GM18868 (cell line): ENCODE data around the gene NDP.

Experiments used
- ATAC-seq: cut with Tn5 transposase; IDR thresholded peaks from one replicate; pipeline ENCODE4 v1.9.1; 2021; ENCODE audit warnings: mild to moderate bottlenecking, moderate library complexity; ENCODE audit not compliant: unreplicated experiment

Gene NDP

GRCh38 chrX:43973249-43974099, at the start of gene NDP:
Gene NDP (minus strand): TSS chrX:43973390. CDS start chrX:43958645, 14,745 bp downstream.
- ATAC-seq, result no peak

GRCh38 chrX:44022964-44023363, 49.8 kb upstream of the NDP start:
- ATAC-seq, result no peak

- ATAC-seq, result no peak
These were observed 47.5 kb upstream of the NDP start for GRCh38 chrX:44020693-44021092.

- no peak for ATAC-seq
These were observed 46.7 kb upstream of the NDP start for GRCh38 chrX:44019911-44020310.

- no peak for ATAC-seq
These were observed 44.5 kb upstream of the NDP start for GRCh38 chrX:44017676-44018075.

- no peak for ATAC-seq
These were observed 43.7 kb upstream of the NDP start for GRCh38 chrX:44016906-44017305.

- ATAC-seq, result no peak
These were observed 39.4 kb upstream of the NDP start for GRCh38 chrX:44012484-44013096.

- ATAC-seq, result no peak
These were observed 38.3 kb upstream of the NDP start for GRCh38 chrX:44011506-44011905.

GRCh38 chrX:44010626-44011025, 37.4 kb upstream of the NDP start:
- no peak for ATAC-seq

- ATAC-seq, result no peak
These were observed 32.9 kb upstream of the NDP start for GRCh38 chrX:44006081-44006480.

- no peak for ATAC-seq
These were observed 30.8 kb upstream of the NDP start for GRCh38 chrX:44003975-44004374.

GRCh38 chrX:44002567-44002966, 29.4 kb upstream of the NDP start:
- ATAC-seq, result no peak

- no peak for ATAC-seq
These were observed 25.2 kb upstream of the NDP start for GRCh38 chrX:43998374-43998773.

GRCh38 chrX:43996491-43996890, 23.3 kb upstream of the NDP start:
- no peak for ATAC-seq

- no peak for ATAC-seq
These were observed 12.9 kb upstream of the NDP start for GRCh38 chrX:43986083-43986482.

GRCh38 chrX:43985511-43985910, 12.3 kb upstream of the NDP start:
- ATAC-seq, result no peak

- ATAC-seq, result no peak
These were observed 5.0 kb upstream of the NDP start for GRCh38 chrX:43978226-43978625.

- no peak for ATAC-seq
These were observed 3.0 kb upstream of the NDP start for GRCh38 chrX:43976205-43976604.

GRCh38 chrX:43975796-43976195, 2.6 kb upstream of the NDP start:
- no peak for ATAC-seq

GRCh38 chrX:43974741-43975465, 1.7 kb upstream of the NDP start:
- no peak for ATAC-seq

GRCh38 chrX:43974100-43974475, 898 bp upstream of the NDP start:
- ATAC-seq, result no peak
